Mammary epithelial cell (primary cell): ENCODE results near the gene ANKRD13B.

Source experiments
- CTCF ChIP-seq, 2 donors: IDR thresholded peaks in 1 of 2; conservative IDR thresholded peaks in 1 of 2; 2 replicates each; pipeline ENCODE4 v1.5.1; 2011 to 2012; ENCODE audit warnings: inconsistent platforms in 2 of 2, low read length in 2 of 2, mild to moderate bottlenecking in 2 of 2, control low read depth in 1 of 2, low read depth in 1 of 2; ENCODE audit not compliant: insufficient read depth in 1 of 2; ENCODE audit errors: extremely low read depth in 1 of 2
- EZH2 ChIP-seq: IDR thresholded peaks from 2 replicates; pipeline ENCODE4 v1.6.1; 2012; ENCODE audit warnings: low read length, inconsistent platforms, borderline replicate concordance

GRCh38 chr17:29546830-29547229 is 46.1 kb upstream of the ANKRD13B start:
- TF ChIP-seq CTCF (conservative IDR thresholded peaks at IDR 0.05 in 1 of 2, IDR thresholded peaks at IDR 0.05 in 1 of 2; ENCODE audit: extremely low read depth in 1 of 2, insufficient read depth in 1 of 2, low read depth in 1 of 2, low read length in 2 of 2) (no peak), EZH2 (no peak)
